ENCODE measurements around the gene HSBP1.

Gene HSBP1

GRCh38 chr16:83839561-83839960 lies 31.8 kb downstream of the HSBP1 start:
- no peak for DNase-seq (ENCODE audit: low spot score)

- no peak for DNase-seq (ENCODE audit: low spot score)
Measured at GRCh38 chr16:83840060-83840617, 32.4 kb downstream of the HSBP1 start.

DNA sequence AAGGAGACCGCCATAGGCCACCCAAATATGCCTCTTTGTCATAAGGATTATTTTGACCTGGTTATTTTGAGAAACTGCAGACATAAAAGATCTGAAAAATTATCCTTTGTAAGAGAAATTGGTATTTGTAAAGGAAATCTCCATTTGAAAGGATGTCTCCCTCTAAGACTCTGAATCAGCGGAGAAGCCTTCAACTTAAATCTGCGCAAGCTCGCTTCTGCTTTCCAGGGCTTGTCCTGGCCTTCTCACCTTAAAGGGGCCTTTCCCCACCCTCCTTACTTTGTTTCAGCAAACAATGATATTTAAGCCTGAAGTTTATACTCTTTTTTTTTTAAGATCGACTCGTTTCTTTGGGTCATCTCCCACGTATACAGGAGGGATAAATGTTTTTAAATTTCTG lies 34.5 kb downstream of the HSBP1 start:
- DNase-seq (ENCODE audit: low spot score), result no peak

DNA sequence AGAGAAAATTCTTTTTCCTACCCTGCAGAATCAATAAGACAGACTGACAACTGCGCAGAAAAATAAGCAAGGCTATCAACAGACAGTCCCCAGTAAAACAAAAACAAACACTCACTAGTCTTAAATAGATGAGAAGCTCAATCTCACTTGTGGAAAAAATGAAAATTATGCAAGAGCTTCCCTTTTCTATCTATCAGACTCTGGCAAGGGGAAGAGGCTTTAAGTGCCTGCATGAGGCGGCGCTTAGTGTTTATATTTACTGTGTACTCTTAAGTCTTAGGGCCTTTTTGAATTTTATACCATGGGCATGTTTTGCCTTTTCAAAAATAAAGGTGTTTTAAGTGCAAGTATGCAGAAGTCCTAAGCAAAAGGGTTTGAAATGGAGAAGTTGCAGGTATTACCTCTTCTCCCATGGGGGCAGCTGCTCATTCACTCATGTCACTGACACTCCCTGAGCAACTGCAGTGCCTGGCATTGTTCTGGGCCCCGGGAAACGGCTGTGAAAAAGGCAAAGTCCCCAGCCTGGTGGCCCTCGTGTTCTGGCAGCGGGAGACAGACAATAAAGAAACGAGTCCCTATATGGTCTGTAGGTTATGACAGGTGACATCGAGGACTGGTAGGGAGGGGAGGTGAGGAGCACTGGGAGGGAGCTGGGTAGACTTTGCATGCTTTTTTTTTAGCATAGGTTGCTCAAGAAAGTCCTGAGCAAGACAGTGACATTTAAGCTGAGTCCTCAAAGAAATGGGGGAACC lies 35.2 kb downstream of the HSBP1 start:
- no peak for DNase-seq (ENCODE audit: low spot score)

DNA sequence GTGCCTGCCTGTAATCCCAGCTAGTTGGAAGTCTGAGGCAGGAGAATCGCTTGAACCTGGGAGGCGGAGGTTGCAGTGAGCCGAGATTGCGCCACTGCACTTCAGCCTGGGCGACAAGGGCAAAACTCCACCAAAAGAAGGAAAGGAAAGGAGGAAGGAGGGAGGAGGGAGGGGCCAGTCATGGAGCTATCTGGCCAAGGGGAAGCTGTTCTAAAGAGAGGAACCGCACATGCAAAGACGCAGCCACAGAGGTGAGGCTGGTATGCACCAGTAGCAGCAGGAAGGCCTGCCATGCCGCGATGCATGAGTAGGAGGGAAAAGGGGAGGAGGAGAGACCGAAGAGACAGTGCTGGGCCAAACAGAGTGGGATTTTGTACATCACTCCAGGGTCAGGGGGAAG lies 35.9 kb downstream of the HSBP1 start:
- DNase-seq (ENCODE audit: low spot score), result no peak

DNA sequence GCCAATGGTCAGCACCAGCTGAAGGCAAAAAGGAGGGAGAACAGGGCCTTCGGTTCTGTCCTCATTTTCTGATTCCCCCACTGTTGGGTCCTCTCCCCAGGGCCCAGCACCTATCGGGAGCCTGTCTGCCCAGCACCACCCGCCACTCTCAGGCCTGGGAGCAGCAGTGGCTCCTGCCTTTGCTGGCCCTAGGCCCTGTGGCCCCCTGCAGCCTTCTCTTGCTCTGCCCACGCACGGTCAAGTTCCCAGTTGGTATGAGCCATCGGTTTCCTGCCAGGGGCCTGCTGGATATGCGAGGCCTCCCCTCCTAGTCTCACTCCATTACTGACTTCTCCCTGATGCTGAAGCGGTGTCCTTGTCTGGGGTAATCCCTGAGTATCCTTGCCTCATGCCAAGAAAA lies 37.5 kb downstream of the HSBP1 start:
- no peak for DNase-seq (ENCODE audit: low spot score)

DNA sequence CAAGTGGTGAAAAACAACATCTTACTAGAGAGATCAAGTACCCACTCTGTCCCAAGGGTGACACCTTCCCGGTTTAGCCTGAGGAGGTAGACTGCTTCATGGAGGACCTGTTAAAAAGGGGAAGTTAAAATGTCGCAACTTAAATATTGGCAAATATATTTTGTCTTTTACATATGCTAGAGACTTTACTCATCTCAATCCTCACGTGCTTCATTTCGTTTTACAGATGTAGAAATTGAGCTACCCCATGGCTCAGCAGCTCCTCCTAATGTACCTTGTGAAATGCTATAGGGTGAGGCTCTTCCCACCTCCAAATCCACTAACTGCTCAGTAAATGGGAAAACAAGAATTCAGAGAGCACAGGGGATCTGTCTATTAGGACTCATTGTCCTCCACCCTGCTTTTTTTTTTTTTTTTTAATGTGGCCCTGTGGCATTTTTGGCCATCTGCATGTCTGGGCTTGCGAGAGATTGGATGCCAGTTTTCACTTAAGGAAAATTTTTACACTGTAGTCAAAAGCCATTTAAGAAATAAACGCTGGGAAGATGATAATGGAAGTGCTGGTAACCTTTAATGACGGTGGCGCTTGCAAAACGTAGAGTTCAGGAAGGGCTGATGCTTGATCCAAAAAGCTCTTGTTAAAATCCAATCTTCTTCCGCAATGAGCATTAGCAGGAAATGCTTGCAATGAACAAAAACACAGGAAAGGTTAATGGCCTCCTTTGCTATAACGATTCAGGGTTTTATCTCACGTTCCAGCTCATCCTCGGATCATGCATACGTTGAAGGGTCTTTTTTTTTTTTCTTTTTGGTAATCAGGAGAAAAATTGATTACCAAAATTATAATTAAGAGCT lies 39.8 kb downstream of the HSBP1 start:
- DNase-seq (ENCODE audit: low spot score), result no peak

GRCh38 chr16:83849421-83849820 lies 41.6 kb downstream of the HSBP1 start:
- DNase-seq (ENCODE audit: low spot score), result no peak

- DNase-seq (ENCODE audit: low spot score), result no peak
Measured at GRCh38 chr16:83850947-83851346, 43.2 kb downstream of the HSBP1 start.

DNA sequence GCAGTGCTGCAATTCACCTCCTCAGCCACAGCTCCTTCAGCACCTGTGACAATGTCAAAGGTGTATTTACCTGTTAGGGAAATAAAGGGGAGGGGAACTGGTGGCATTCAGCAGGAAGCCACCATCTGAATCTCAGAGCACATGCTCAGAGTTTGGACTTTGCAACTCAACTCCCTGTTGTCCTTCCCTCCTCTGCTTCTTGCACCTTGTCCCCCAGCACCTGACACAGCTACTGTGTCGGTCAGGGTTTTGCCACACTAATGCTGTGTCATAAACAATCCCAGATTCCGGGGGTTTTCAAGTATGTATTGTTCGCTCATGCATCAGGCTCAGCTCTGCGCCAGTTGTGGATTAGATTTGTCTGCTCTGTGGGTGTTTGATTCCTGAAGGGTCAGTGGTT lies 43.7 kb downstream of the HSBP1 start:
- DNase-seq (ENCODE audit: low spot score), result no peak

GRCh38 chr16:83852774-83853173 lies 45.0 kb downstream of the HSBP1 start:
- DNase-seq (ENCODE audit: low spot score), result no peak

DNA sequence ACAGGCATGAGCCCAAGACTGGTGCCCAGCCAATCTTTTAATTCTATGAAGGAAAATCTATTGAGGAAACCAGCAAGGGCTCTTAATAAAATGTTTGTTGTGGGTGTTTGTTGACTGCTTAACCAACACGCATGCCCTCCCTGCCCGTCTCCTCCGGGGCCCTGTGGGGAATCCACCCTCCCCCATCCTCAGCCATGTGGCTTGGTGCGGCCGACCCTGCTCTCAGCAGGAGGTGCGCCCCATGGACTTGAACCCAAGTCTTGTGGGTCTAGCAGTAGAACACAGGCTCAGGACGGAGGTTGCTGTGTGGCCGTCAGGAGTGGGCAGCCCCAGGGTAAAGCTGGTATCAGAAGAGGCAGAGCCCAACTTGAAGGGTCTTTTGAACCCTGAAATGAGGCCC lies 46.1 kb downstream of the HSBP1 start:
- DNase-seq (ENCODE audit: low spot score), result no peak

- DNase-seq (ENCODE audit: low spot score), result no peak
Measured at GRCh38 chr16:83854420-83854819, 46.6 kb downstream of the HSBP1 start.

DNA sequence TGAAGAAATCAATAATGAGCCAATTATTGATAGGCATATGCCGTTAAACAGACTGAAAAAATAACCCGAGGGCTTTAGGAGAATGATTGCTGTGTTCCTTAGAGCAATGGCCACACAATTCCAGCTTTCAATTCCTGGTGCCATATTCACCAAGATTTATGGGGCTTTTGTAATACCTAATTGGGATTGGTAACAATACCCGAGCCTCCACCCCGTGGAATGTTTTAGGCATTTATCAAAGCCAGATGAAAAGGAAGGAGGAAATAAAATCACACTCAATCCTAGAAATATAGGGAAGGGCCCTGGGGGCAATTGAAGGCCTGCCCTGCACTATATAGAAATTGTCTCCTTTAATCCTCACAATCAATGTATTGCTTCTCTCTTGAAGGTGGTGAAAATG lies 49.0 kb downstream of the HSBP1 start:
- DNase-seq (ENCODE audit: low spot score), result no peak

DNA sequence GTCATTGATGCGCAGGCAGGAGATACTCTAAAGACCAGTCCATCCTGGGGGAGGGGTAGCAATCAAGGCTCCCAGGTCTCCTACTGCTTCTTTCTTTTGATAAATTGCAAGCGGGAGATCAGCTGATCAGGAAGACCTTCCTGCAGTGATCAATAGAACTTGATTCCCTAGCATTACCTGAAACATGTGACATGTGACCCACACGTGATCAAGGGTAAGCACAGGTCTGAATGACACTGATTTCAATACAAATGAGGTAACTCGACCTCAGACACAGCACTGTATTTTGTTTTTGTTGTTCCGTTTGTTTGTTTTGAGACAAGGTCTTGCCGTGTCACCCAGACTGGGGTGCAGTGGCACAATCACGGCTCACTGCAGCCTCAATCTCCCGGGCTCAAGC lies 51.5 kb downstream of the HSBP1 start:
- no peak for DNase-seq (ENCODE audit: low spot score)

DNA sequence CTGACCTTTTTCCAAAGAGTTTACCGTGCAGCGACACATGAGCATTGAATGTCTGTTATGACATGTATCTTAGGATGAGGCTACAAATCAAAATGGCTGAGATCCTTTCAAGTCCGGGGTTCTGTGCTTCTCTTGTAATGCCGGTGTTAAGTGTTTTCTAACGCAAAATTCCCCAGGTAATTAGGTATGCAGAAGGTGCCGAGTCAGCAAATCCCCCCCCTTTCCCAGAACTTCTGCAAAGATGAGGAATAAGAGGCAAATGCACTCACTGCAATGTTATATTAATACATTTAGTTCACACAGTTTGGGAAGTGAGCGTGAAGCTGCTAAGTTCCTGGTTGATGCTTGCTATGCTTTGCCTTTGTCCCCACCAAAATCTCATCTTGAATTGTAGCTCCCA lies 54.9 kb downstream of the HSBP1 start:
- DNase-seq (ENCODE audit: low spot score), result no peak

GRCh38 chr16:83863682-83864081 lies 55.9 kb downstream of the HSBP1 start:
- DNase-seq (ENCODE audit: low spot score), result no peak
